Measurements from ENCODE around the gene FOXK2. TPM values are rescaled to one million over a fixed set of nuclear protein-coding genes. Genes with fewer than 3 reads are reported as not detected.
A peak's percentile ranks its signal among the peaks of the same experiment; 100 is the strongest.

FOXK2 gene
- total and polyA plus RNA-seq, 2 of the 8 experiments (the other 6 are each of a cell fraction or from before 2014, with no cell fraction given): 34.7 to 64.9 TPM

GRCh38 chr17:82599674-82600661 is 80.4 kb downstream of the FOXK2 start:
- FAIRE-seq: no peak
- Histone ChIP-seq H2BK120ac (replicated peaks; ENCODE audit: low read depth, low read length) (no peak overlapping the region), H3K9ac (replicated peaks in 1 of 4; ENCODE audit: extremely low read depth in 1 of 4, low read depth in 3 of 4, low read length in 3 of 4) (no peak overlapping the region), H2BK5ac (ENCODE audit: low read depth, low read length) (no peak overlapping the region), H3K27ac (ENCODE audit: low read depth, low read length) (no peak overlapping the region), H4K5ac (ENCODE audit: insufficient read length, low read depth, low read length) (no peak overlapping the region), H3K14ac (ENCODE audit: insufficient read length) (no peak overlapping the region), H2AK5ac (ENCODE audit: low read depth, low read length) (no peak overlapping the region), H3K56ac (replicated peaks; ENCODE audit: insufficient read length, low read depth, low read length) (no peak overlapping the region), H4K20me1 (replicated peaks in 1 of 2; ENCODE audit: control insufficient read depth in 1 of 2, insufficient read depth in 2 of 2, low read length in 2 of 2) (peaks cover 4 to 22% of the 10 kb centered on the region in 2 experiments), H2BK15ac (ENCODE audit: low read length) (no peak overlapping the region), H3K18ac (ENCODE audit: extremely low read depth, low read length) (no peak overlapping the region), H3K27me3 (replicated peaks in 1 of 4; ENCODE audit: control insufficient read depth in 3 of 4, extremely low read depth in 1 of 4, insufficient read depth in 3 of 4, low read length in 3 of 4) (no peaks in the 10 kb centered on the region), H3K9me3 (ENCODE audit: insufficient read depth in 2 of 2, low read depth in 1 of 2, low read length in 1 of 2) (no peaks in the 10 kb centered on the region), H3K23me2 (ENCODE audit: low read depth, low read length) (no peaks in the 10 kb centered on the region), H3K4me3 (ENCODE audit: extremely low read depth in 1 of 4, insufficient read depth in 2 of 4, low read depth in 3 of 4, low read length in 4 of 4) (no peak overlapping the region), H3K36me3 (ENCODE audit: control insufficient read depth in 2 of 4, insufficient read depth in 4 of 4, low read length in 3 of 4) (peaks cover 13 to 76% (median 47%) of the 10 kb centered on the region in 4 experiments), H3K4me2 (ENCODE audit: insufficient read depth in 1 of 2, low read depth in 2 of 2, low read length in 2 of 2) (no peak overlapping the region), H3K4me1 (replicated peaks in 1 of 4; ENCODE audit: control insufficient read depth in 3 of 4, insufficient read depth in 4 of 4, low read length in 3 of 4) (no peaks in the 10 kb centered on the region), H4K8ac (ENCODE audit: extremely low read depth, insufficient read depth, low read length) (peak overlapping the region; percentile 76), H3K79me1 (ENCODE audit: low read depth, low read length) (peaks cover 18% of the 10 kb centered on the region), H3K23ac (ENCODE audit: insufficient read length) (no peak overlapping the region), H2BK12ac (ENCODE audit: low read depth, low read length) (no peak overlapping the region), H3K4ac (replicated peaks; ENCODE audit: insufficient read length, low read depth, low read length) (no peak overlapping the region), H2AFZ (ENCODE audit: low read length) (no peak overlapping the region), H4K91ac (replicated peaks; ENCODE audit: insufficient read length, low read length) (no peak overlapping the region), H2BK20ac (ENCODE audit: low read length) (no peak overlapping the region), H3K79me2 (ENCODE audit: control insufficient read depth in 1 of 2, insufficient read depth in 2 of 2, low read length in 2 of 2) (peaks cover 0 to 5% of the 10 kb centered on the region in 2 experiments; a peak in 1 of 4 replicates)
- no peak for DNase-seq (ENCODE audit: low read depth in 1 of 2, low spot score in 2 of 2)
- ChIA-PET POLR2A (ENCODE audit: partially characterized antibody) (interaction anchor here (0.6 to 1.8 kb wide), 2 partner anchors 9 to 14 kb away, joined by 3 to 6 read pairs; no protein-coding TSS in a partner anchor), CTCF (ENCODE audit: partially characterized antibody) (interaction anchor here (1.1 kb wide), 1 partner anchor 246 kb away, joined by 3 read pairs; no protein-coding TSS in a partner anchor)
- WGBS, 2 experiments (ENCODE audit: extremely low coverage in 1 of 2, insufficient coverage in 1 of 2, insufficient read length in 1 of 2, insufficient replicate concordance in 2 of 2, low coverage in 1 of 2, low lambda C conversion rate in 2 of 2, missing lambda C conversion rate in 1 of 2): 93% methylated on average over 24 of the region's 26 CpGs; no CpG with 5 or more reads in 1 of the 2 experiments
- TF ChIP-seq RXRA (IDR thresholded peaks at IDR 0.05; ENCODE audit: insufficient read depth, low read depth, low read length): no peak
- TF ChIP-seq SIN3A (conservative IDR thresholded peaks at IDR 0.05 in 1 of 2, IDR thresholded peaks at IDR 0.05 in 1 of 2; ENCODE audit: low read depth in 1 of 2, low read length in 2 of 2): no peak
- TF ChIP-seq CTCF (IDR thresholded peaks at IDR 0.05; ENCODE audit: control extremely low read depth in 1 of 3, insufficient read depth in 1 of 3, low read depth in 1 of 3, low read length in 3 of 3): no peak
- no peak for TF ChIP-seq KDM5A (IDR thresholded peaks at IDR 0.05; ENCODE audit: low read length)
- TF ChIP-seq ZNF274 (IDR thresholded peaks at IDR 0.05; ENCODE audit: borderline replicate concordance, extremely low read depth, low read length): no peak
- no peak for TF ChIP-seq RBBP5 (IDR thresholded peaks at IDR 0.05; ENCODE audit: borderline replicate concordance, low read depth, low read length)
